Osteoblast (primary cell): ENCODE measurements around the gene MYCBPAP. TPM values are rescaled to one million over a fixed set of nuclear protein-coding genes. Genes with fewer than 3 reads are reported as not detected.

Experiments
- DNase-seq: peaks from one replicate; pipeline ENCODE4 v3.0.0; 2011; ENCODE audit warnings: low spot score, mixed read lengths; ENCODE audit not compliant: insufficient read length; ENCODE audit errors: missing footprints
- H2AFZ ChIP-seq: 2 replicates; pipeline ENCODE4 v1.6.0; 2011; ENCODE audit warnings: mild to moderate bottlenecking, low read length
- H3K27ac ChIP-seq: 2 replicates; pipeline ENCODE4 v1.5.1; 2011; ENCODE audit warnings: mild to moderate bottlenecking, low read depth, low read length, moderate library complexity
- H3K27me3 ChIP-seq: 2 replicates; pipeline ENCODE4 v1.6.0; 2012; ENCODE audit warnings: mild to moderate bottlenecking, control low read depth, inconsistent platforms, low read length, moderate library complexity; ENCODE audit not compliant: insufficient read depth
- H3K36me3 ChIP-seq: 2 replicates; pipeline ENCODE4 v1.5.1; 2011; ENCODE audit warnings: mild to moderate bottlenecking, low read length, control low read depth, moderate library complexity; ENCODE audit not compliant: insufficient read depth
- H3K4me1 ChIP-seq: 2 replicates; pipeline ENCODE4 v1.5.1; 2011; ENCODE audit warnings: mild to moderate bottlenecking, low read length, control low read depth, moderate library complexity; ENCODE audit not compliant: insufficient read depth
- H3K4me2 ChIP-seq: 2 replicates; pipeline ENCODE4 v1.6.0; 2011; ENCODE audit warnings: mild to moderate bottlenecking, low read length; ENCODE audit not compliant: insufficient read depth
- H3K4me3 ChIP-seq: fragments of 200-600 bp; sonication (generic); 3 replicates; pipeline ENCODE4 v1.5.1; 2012; ENCODE audit warnings: mild to moderate bottlenecking, low read length, inconsistent platforms; ENCODE audit not compliant: insufficient read depth
- H3K79me2 ChIP-seq: 2 replicates; pipeline ENCODE4 v1.6.0; 2012; ENCODE audit warnings: mild to moderate bottlenecking, low read length, control low read depth, inconsistent platforms; ENCODE audit not compliant: insufficient read depth
- H3K9me3 ChIP-seq: 2 replicates; pipeline ENCODE4 v1.5.1; 2011; ENCODE audit warnings: low read depth, low read length, control low read depth
- H4K20me1 ChIP-seq: 2 replicates; pipeline ENCODE4 v1.6.0; 2012; ENCODE audit warnings: mild to moderate bottlenecking, low read length, control low read depth; ENCODE audit not compliant: insufficient read depth
- total RNA-seq: library from RNA; depleted of rRNA; stranded (reverse); fragments of >200 nt; gene quantifications from 2 replicates; pipeline ENCODE4 v1.2.3, GENCODE V29; 2012
- TF ChIP-seq, protein P1 (sequence below): IDR thresholded peaks from 2 replicates; pipeline ENCODE4 v1.5.1; 2011; ENCODE audit warnings: mild to moderate bottlenecking, low read depth, low read length, moderate library complexity; ENCODE audit errors: extremely low read depth

MYCBPAP gene
- total RNA-seq, 1 donor = 0.36 TPM

DNA sequence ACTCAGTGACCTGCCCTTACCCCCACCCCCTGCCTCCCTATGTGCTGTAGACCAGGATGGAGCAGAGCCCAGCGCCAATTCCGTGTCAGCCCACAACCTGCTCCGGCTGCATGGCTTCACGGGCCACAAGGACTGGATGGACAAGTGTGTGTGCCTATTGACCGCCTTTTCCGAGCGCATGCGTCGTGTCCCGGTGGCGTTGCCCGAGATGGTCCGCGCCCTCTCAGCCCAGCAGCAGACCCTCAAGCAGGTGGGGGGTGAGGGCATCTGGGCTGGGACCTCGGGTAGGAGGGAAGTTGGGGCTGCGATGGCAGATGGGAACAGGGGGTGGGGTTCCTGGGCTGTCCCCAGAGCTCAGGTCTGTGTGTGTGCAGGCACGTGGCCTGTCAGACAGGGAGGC, 46.0 kb downstream of the MYCBPAP start:
- no peak for DNase-seq
- H3K79me2 ChIP-seq = no peaks in the 10 kb centered on the region
- H4K20me1 ChIP-seq = peaks cover 15% of the 10 kb centered on the region
- H3K4me1 ChIP-seq = no peaks in the 10 kb centered on the region
- H3K9me3 ChIP-seq = no peaks in the 10 kb centered on the region
- H3K27me3 ChIP-seq = peaks cover 13% of the 10 kb centered on the region
- no peak overlapping the region for H3K4me2 ChIP-seq
- H3K27ac ChIP-seq = no peak overlapping the region
- H3K36me3 ChIP-seq = peaks cover 31% of the 10 kb centered on the region
- no peak overlapping the region for H2AFZ ChIP-seq
- TF ChIP-seq, protein P1, sequence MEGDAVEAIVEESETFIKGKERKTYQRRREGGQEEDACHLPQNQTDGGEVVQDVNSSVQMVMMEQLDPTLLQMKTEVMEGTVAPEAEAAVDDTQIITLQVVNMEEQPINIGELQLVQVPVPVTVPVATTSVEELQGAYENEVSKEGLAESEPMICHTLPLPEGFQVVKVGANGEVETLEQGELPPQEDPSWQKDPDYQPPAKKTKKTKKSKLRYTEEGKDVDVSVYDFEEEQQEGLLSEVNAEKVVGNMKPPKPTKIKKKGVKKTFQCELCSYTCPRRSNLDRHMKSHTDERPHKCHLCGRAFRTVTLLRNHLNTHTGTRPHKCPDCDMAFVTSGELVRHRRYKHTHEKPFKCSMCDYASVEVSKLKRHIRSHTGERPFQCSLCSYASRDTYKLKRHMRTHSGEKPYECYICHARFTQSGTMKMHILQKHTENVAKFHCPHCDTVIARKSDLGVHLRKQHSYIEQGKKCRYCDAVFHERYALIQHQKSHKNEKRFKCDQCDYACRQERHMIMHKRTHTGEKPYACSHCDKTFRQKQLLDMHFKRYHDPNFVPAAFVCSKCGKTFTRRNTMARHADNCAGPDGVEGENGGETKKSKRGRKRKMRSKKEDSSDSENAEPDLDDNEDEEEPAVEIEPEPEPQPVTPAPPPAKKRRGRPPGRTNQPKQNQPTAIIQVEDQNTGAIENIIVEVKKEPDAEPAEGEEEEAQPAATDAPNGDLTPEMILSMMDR = no peak
- H3K4me3 ChIP-seq = no peak overlapping the region

DNA sequence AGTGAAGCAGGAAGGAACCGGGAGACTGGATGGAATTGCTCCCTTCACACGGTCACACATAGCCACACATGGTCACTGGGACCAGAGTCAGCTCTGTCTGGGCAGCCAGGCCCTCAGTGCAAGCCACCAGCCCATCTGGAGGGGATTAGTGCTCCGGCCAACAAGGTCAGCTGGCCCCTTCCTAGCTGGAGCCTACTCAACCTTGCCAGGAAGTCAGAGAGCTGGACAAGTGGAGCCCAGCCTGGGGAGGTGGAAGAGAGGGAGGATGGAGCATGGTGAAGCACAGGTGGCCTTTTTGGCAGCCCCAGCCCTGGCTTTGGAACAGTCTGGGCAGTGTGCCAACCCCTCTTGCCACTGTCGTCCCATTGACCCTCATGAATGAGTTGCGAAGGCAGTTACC, 48.6 kb downstream of the MYCBPAP start:
- H3K79me2 ChIP-seq = no peaks in the 10 kb centered on the region
- peaks cover 31% of the 10 kb centered on the region for H3K27me3 ChIP-seq
- TF ChIP-seq, protein P1 = no peak
- H3K4me1 ChIP-seq = peaks cover 10% of the 10 kb centered on the region
- H2AFZ ChIP-seq = no peak overlapping the region
- no peak overlapping the region for H3K4me2 ChIP-seq
- peaks cover 9% of the 10 kb centered on the region for H4K20me1 ChIP-seq
- H3K27ac ChIP-seq = no peak overlapping the region
- DNase-seq = no peak
- H3K4me3 ChIP-seq = no peak overlapping the region
- H3K9me3 ChIP-seq = no peaks in the 10 kb centered on the region
- H3K36me3 ChIP-seq = peaks cover 9% of the 10 kb centered on the region

DNA sequence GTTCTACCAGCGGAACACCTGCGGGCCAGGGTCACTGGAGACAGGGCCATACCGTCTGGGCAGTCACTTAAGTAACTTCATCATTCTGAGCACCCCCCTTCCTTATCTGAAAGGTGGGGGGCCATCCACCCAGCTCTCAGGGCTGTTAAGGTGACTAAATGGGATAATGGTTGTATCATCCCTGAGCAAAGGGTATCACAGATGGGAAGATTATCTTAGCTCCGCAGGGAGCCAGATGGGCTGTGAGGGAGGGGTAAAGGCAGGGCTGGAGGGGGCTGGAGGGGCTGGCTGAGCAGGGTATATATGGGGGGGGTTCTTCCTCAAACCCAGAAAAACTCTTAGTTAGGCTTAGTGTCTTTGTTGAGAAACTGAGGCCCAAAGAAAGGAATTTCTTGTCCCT, 49.4 kb downstream of the MYCBPAP start:
- H3K4me2 ChIP-seq = no peak overlapping the region
- TF ChIP-seq, protein P1 = no peak
- H2AFZ ChIP-seq = no peak overlapping the region
- H3K27me3 ChIP-seq = peaks cover 38% of the 10 kb centered on the region
- no peaks in the 10 kb centered on the region for H3K9me3 ChIP-seq
- H3K79me2 ChIP-seq = no peaks in the 10 kb centered on the region
- H3K4me3 ChIP-seq = no peak overlapping the region
- DNase-seq = no peak
- peaks cover 9% of the 10 kb centered on the region for H4K20me1 ChIP-seq
- H3K27ac ChIP-seq = no peak overlapping the region
- peaks cover 10% of the 10 kb centered on the region for H3K4me1 ChIP-seq
- peaks cover 5% of the 10 kb centered on the region for H3K36me3 ChIP-seq

DNA sequence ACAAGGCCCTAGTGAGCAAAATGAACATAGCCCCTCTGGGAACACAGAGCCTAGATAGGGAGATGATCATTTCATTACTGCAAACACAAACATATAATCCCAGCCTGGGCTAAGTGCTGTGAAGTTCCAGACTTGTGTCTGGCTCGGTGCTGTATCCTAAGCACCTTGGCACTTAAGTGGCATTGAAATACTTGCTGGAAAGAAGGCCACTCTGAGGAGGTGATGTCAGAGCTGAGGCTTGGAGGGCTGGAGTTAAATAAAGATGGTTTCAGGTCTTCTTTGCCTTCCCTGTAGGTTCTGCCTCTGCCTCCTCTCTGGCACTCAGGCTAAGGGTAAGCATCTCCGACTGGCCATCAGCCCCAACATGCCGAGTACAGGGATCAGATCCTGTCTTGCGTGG, 49.9 kb downstream of the MYCBPAP start:
- Histone ChIP-seq H3K27me3 (peaks cover 42% of the 10 kb centered on the region), H3K27ac (no peak overlapping the region), H4K20me1 (peaks cover 9% of the 10 kb centered on the region), H3K9me3 (no peaks in the 10 kb centered on the region), H2AFZ (no peak overlapping the region), H3K4me3 (no peak overlapping the region), H3K79me2 (no peaks in the 10 kb centered on the region), H3K36me3 (peaks cover 5% of the 10 kb centered on the region), H3K4me2 (no peak overlapping the region), H3K4me1 (peaks cover 10% of the 10 kb centered on the region)
- DNase-seq = no peak
- TF ChIP-seq, protein P1 = no peak
